ENCODE data around the gene PICK1.
"Not testable (repeated sequence)": the region's sequence is repeated elsewhere in the genome, so short reads cannot be mapped to it uniquely, and the experiment has no call there.

Gene PICK1

GRCh38 chr22:38097557-38098409 is 40.6 kb downstream of the PICK1 start:
- DNase-seq = no peak

- DNase-seq = no peak
These were observed 41.4 kb downstream of the PICK1 start for GRCh38 chr22:38098410-38099249.

- DNase-seq = no peak
These were observed 46.4 kb downstream of the PICK1 start for GRCh38 chr22:38103641-38104040.

- DNase-seq = no peak
These were observed 46.9 kb downstream of the PICK1 start for GRCh38 chr22:38104084-38104483.

GRCh38 chr22:38106814-38107578 is 49.8 kb downstream of the PICK1 start:
- no peak for DNase-seq

- DNase-seq = no peak
These were observed 50.7 kb downstream of the PICK1 start for GRCh38 chr22:38107692-38108515.

GRCh38 chr22:38108561-38109319 is 51.5 kb downstream of the PICK1 start:
- no peak for DNase-seq

GRCh38 chr22:38109371-38110001 is 52.3 kb downstream of the PICK1 start:
- no peak for DNase-seq

GRCh38 chr22:38110008-38110862 is 53.0 kb downstream of the PICK1 start, which contains the start of gene BAIAP2L2:
Gene BAIAP2L2 (minus strand): TSS chr22:38110684. CDS start chr22:38110525, 159 bp downstream.
- no peak for DNase-seq

GRCh38 chr22:38110863-38111852 is 54.0 kb downstream of the PICK1 start:
- no peak for DNase-seq

- no peak for DNase-seq
These were observed 54.7 kb downstream of the PICK1 start for GRCh38 chr22:38111925-38112355.

- DNase-seq = no peak
These were observed 55.2 kb downstream of the PICK1 start for GRCh38 chr22:38112381-38112780.

- no peak for DNase-seq
These were observed 57.5 kb downstream of the PICK1 start for GRCh38 chr22:38114484-38115398.

GRCh38 chr22:38115423-38116205 is 58.4 kb downstream of the PICK1 start:
- DNase-seq = no peak

GRCh38 chr22:38117556-38117955 is 60.4 kb downstream of the PICK1 start:
- not testable (repeated sequence) for DNase-seq

GRCh38 chr22:38118182-38118581 is 61.0 kb downstream of the PICK1 start:
- no peak for DNase-seq
